Neural cell (in vitro differentiated cells): Measurements from ENCODE around the gene SLC22A31. TPM values are rescaled to one million over a fixed set of nuclear protein-coding genes. Genes with fewer than 3 reads are reported as not detected.

ENCODE experiments used
- H2AFZ ChIP-seq: fragments of 200-600, 300-800 bp; sonication (generic), shearing (Covaris generic); 2 replicates; pipeline ENCODE4 v1.6.0; 2014; ENCODE audit warnings: low read depth, mild to moderate bottlenecking, antibody characterized with exemption, low read length, moderate library complexity
- H3F3A ChIP-seq: fragments of 200-600 bp; shearing (Covaris generic); 2 replicates; pipeline ENCODE4 v1.6.1; 2016; ENCODE audit warnings: mild to moderate bottlenecking, moderate library complexity, mixed read lengths, antibody characterized with exemption, low read length; ENCODE audit not compliant: insufficient read depth, poor library complexity, severe bottlenecking
- H3K27ac ChIP-seq: fragments of 200-600, 300-800 bp; sonication (generic), shearing (Covaris generic); 2 replicates; pipeline ENCODE4 v1.5.1; 2014; ENCODE audit warnings: mild to moderate bottlenecking, low read length, moderate library complexity
- H3K27me3 ChIP-seq: fragments of 300-800, 200-600 bp; sonication (generic), shearing (Covaris generic); 2 replicates; pipeline ENCODE4 v1.6.0; 2014; ENCODE audit warnings: mild to moderate bottlenecking, low read depth, low read length, moderate library complexity; ENCODE audit not compliant: insufficient read depth
- H3K36me3 ChIP-seq: fragments of 300-800, 200-600 bp; sonication (generic), shearing (Covaris generic); 2 replicates; pipeline ENCODE4 v1.5.1; 2014; ENCODE audit warnings: mild to moderate bottlenecking, antibody characterized with exemption, low read length, moderate library complexity; ENCODE audit not compliant: insufficient read depth
- H3K4me2 ChIP-seq: fragments of 300-800, 200-600 bp; sonication (generic), shearing (Covaris generic); 2 replicates; pipeline ENCODE4 v1.6.0; 2014; ENCODE audit warnings: mild to moderate bottlenecking, low read length
- H3K4me3 ChIP-seq: fragments of 300-800, 200-600 bp; sonication (generic), shearing (Covaris generic); 2 replicates; pipeline ENCODE4 v1.5.1; 2014; ENCODE audit warnings: mild to moderate bottlenecking, low read length, moderate library complexity
- H3K79me2 ChIP-seq: fragments of 200-600 bp; shearing (Covaris generic); replicated peaks from 2 replicates; pipeline ENCODE4 v1.6.0; 2014; ENCODE audit warnings: mild to moderate bottlenecking, low read length, moderate library complexity; ENCODE audit not compliant: insufficient read depth
- H3K9ac ChIP-seq: fragments of 300-800, 200-600 bp; sonication (generic), shearing (Covaris generic); 2 replicates; pipeline ENCODE4 v1.6.1; 2016; ENCODE audit warnings: mild to moderate bottlenecking, low read length, mixed read lengths
- H3K9me2 ChIP-seq: fragments of 200-600 bp; shearing (Covaris generic); 2 replicates; pipeline ENCODE4 v1.6.1; 2016; ENCODE audit warnings: mild to moderate bottlenecking, low read length, mixed read lengths; ENCODE audit not compliant: insufficient read depth
- H3K9me3 ChIP-seq: fragments of 200-600, 300-800 bp; sonication (generic), shearing (Covaris generic); 2 replicates; pipeline ENCODE4 v1.6.1; 2016; ENCODE audit warnings: mild to moderate bottlenecking, mixed run types, low read length, moderate library complexity, mixed read lengths
- H4K20me1 ChIP-seq: fragments of 200-600 bp; shearing (Covaris generic); 2 replicates; pipeline ENCODE4 v1.6.1; 2016; ENCODE audit warnings: mild to moderate bottlenecking, mixed run types; ENCODE audit not compliant: insufficient read depth
- EP300 ChIP-seq: fragments of 450-650 bp; conservative IDR thresholded peaks from 2 replicates; pipeline ENCODE4 v1.6.1; 2014; ENCODE audit warnings: antibody characterized with exemption, mild to moderate bottlenecking, moderate library complexity; ENCODE audit not compliant: poor library complexity, severe bottlenecking
- EZH2 ChIP-seq: fragments of 200-600, 300-800 bp; shearing (Covaris generic), sonication (generic); IDR thresholded peaks from 2 replicates; pipeline ENCODE4 v1.6.1; 2014; ENCODE audit warnings: antibody characterized with exemption, low read length, borderline replicate concordance, mild to moderate bottlenecking; ENCODE audit not compliant: insufficient read depth, poor library complexity, severe bottlenecking
- MXI1 ChIP-seq: fragments of 450-650 bp; conservative IDR thresholded peaks from 2 replicates; pipeline ENCODE4 v1.6.1; 2014; ENCODE audit warnings: antibody characterized with exemption, mild to moderate bottlenecking; ENCODE audit not compliant: poor library complexity, severe bottlenecking
- POLR2AphosphoS5 ChIP-seq: IDR thresholded peaks from 2 replicates; pipeline ENCODE4 v1.6.1; 2012
- RAD21 ChIP-seq: fragments of 450-650 bp; conservative IDR thresholded peaks from 2 replicates; pipeline ENCODE4 v1.6.1; 2014; ENCODE audit warnings: antibody characterized with exemption, mild to moderate bottlenecking, moderate library complexity
- SMC3 ChIP-seq: fragments of 450-650 bp; conservative IDR thresholded peaks from 2 replicates; pipeline ENCODE4 v1.6.1; 2014; ENCODE audit warnings: antibody characterized with exemption, mild to moderate bottlenecking, moderate library complexity; ENCODE audit not compliant: poor library complexity
- TAF1 ChIP-seq: IDR thresholded peaks from 2 replicates; pipeline ENCODE4 v1.6.1; 2012; ENCODE audit warnings: low read depth
- polyA plus RNA-seq: library from polyadenylated mRNA; depleted of rRNA; stranded (reverse); fragments of >200 nt; gene quantifications from 2 replicates; pipeline ENCODE4 v1.2.3, GENCODE V29; 2014
- TF ChIP-seq, protein P1 (sequence below): IDR thresholded peaks from 2 replicates; pipeline ENCODE4 v1.6.1; 2012; ENCODE audit warnings: borderline replicate concordance
- TF ChIP-seq, protein P2 (sequence below): fragments of 450-650 bp; IDR thresholded peaks from 2 replicates; pipeline ENCODE4 v1.5.1; 2014; ENCODE audit warnings: antibody characterized with exemption, mild to moderate bottlenecking, moderate library complexity; ENCODE audit not compliant: poor library complexity, severe bottlenecking

The SLC22A31 gene
- polyA plus RNA-seq, 1 donor from 2014 or later, result not detected

DNA sequence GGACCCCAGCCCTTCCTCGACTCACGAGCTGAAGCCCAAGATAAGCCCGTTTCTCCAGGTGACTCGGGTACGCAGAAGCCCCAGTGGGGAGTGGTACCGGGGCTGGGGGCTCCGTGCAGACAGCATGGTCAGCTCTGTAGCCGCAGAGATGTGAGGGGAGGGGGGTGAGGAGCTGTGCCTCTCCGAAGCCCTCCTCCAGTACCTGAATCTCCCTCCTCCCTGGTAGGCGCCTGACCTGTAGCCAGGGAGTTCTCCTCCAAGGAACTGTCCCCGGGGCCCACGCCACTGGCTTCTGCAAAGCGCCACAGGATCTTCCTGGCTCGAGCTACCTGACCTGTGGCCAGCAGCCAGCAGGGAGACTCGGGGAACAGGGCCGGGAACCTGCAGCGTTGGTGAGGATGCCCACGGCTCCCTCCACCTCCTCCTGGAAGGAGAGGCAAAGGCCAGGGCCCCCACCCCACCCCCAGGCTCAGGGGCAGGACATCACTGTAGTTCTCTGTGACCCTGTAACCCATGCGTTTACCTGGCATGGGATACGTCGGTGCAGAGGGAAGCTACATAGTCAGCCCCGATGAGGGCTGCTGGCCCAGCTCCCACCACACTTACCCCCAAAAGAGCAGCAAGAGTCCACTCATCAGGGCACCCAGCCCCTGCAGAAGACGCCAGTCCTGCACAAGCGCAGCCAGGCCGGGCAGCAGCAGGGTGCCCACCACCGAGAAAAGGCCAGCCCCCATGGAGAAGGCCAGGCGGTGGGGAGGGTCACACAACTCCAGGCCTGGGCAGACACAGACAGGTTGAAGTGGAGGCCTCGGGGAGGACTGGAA is 1.7 kb downstream of the SLC22A31 start:
- no peak for TF ChIP-seq POLR2AphosphoS5
- TF ChIP-seq, protein P1, sequence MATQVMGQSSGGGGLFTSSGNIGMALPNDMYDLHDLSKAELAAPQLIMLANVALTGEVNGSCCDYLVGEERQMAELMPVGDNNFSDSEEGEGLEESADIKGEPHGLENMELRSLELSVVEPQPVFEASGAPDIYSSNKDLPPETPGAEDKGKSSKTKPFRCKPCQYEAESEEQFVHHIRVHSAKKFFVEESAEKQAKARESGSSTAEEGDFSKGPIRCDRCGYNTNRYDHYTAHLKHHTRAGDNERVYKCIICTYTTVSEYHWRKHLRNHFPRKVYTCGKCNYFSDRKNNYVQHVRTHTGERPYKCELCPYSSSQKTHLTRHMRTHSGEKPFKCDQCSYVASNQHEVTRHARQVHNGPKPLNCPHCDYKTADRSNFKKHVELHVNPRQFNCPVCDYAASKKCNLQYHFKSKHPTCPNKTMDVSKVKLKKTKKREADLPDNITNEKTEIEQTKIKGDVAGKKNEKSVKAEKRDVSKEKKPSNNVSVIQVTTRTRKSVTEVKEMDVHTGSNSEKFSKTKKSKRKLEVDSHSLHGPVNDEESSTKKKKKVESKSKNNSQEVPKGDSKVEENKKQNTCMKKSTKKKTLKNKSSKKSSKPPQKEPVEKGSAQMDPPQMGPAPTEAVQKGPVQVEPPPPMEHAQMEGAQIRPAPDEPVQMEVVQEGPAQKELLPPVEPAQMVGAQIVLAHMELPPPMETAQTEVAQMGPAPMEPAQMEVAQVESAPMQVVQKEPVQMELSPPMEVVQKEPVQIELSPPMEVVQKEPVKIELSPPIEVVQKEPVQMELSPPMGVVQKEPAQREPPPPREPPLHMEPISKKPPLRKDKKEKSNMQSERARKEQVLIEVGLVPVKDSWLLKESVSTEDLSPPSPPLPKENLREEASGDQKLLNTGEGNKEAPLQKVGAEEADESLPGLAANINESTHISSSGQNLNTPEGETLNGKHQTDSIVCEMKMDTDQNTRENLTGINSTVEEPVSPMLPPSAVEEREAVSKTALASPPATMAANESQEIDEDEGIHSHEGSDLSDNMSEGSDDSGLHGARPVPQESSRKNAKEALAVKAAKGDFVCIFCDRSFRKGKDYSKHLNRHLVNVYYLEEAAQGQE, result no peak
- H3K36me3 ChIP-seq, result no peaks in the 10 kb centered on the region

DNA sequence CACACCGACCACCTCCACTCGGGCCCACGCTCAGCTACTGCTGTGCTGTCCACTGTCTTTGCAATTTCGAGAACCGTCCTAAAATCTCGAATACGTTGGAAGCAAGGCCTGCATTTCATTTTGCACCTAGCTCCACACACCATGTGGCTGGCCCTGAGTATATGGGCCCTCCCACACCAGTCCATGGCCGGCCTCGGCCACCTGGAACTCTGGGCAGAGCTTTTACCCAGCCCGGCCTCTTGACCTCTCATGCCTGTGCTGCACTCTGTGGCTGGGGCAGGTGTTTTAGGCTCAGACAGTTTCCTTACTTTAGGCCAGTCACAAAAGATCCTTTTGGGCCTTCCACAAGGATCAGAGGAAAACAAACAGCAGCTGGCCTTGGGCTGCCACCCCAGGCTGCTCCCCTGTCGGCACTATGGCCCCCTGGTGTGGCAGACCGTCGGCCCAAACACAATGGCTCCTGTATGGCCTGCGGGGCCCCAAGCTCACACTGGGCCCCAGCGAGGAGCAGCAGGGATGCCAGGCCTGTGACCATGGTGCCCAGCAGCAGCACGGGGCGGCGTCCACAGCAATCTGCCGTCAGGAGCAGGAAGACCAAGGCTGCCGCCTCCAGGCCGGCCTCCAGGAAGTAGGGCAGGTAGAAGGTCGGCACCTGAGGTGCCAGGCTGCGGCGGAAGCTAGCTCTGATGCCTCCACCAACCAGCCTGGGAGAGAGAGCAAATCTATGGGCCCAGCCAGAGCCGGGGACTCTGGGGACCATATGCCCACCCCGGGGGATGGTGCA is 2.5 kb downstream of the SLC22A31 start:
- Histone ChIP-seq H2AFZ (no peak overlapping the region), H3K27me3 (peaks cover 33% of the 10 kb centered on the region), H3K9me2 (no peaks in the 10 kb centered on the region), H4K20me1 (no peaks in the 10 kb centered on the region), H3K27ac (no peak overlapping the region), H3K4me2 (no peak overlapping the region), H3F3A (no peaks in the 10 kb centered on the region), H3K9ac (no peak overlapping the region), H3K9me3 (peaks cover 4% of the 10 kb centered on the region), H3K79me2 (no peaks in the 10 kb centered on the region), H3K36me3 (no peaks in the 10 kb centered on the region), H3K4me3 (no peak overlapping the region)
- no peak for TF ChIP-seq SMC3
- no peak for TF ChIP-seq POLR2AphosphoS5
- TF ChIP-seq, protein P2, sequence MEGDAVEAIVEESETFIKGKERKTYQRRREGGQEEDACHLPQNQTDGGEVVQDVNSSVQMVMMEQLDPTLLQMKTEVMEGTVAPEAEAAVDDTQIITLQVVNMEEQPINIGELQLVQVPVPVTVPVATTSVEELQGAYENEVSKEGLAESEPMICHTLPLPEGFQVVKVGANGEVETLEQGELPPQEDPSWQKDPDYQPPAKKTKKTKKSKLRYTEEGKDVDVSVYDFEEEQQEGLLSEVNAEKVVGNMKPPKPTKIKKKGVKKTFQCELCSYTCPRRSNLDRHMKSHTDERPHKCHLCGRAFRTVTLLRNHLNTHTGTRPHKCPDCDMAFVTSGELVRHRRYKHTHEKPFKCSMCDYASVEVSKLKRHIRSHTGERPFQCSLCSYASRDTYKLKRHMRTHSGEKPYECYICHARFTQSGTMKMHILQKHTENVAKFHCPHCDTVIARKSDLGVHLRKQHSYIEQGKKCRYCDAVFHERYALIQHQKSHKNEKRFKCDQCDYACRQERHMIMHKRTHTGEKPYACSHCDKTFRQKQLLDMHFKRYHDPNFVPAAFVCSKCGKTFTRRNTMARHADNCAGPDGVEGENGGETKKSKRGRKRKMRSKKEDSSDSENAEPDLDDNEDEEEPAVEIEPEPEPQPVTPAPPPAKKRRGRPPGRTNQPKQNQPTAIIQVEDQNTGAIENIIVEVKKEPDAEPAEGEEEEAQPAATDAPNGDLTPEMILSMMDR, result no peak
- TF ChIP-seq, protein P1, result no peak
- no peak for TF ChIP-seq TAF1
- TF ChIP-seq EZH2, result no peak
- TF ChIP-seq EP300, result no peak
- TF ChIP-seq RAD21, result no peak
- no peak for TF ChIP-seq MXI1

More for the DNA sequence above, 1.7 kb downstream of the SLC22A31 start:
- H3K9me2 ChIP-seq, result no peaks in the 10 kb centered on the region
- no peak overlapping the region for H3K27ac ChIP-seq
- no peak overlapping the region for H2AFZ ChIP-seq
- peaks cover 6% of the 10 kb centered on the region for H3K9me3 ChIP-seq
- H4K20me1 ChIP-seq, result no peaks in the 10 kb centered on the region
- no peaks in the 10 kb centered on the region for H3K79me2 ChIP-seq
- H3K4me2 ChIP-seq, result no peak overlapping the region
- peaks cover 41% of the 10 kb centered on the region for H3K27me3 ChIP-seq
- no peaks in the 10 kb centered on the region for H3F3A ChIP-seq
- H3K4me3 ChIP-seq, result no peak overlapping the region
- no peak overlapping the region for H3K9ac ChIP-seq
